GM12892 (cell line): Measurements from ENCODE around the gene INHA.

Source experiments
- POLR2A ChIP-seq: IDR thresholded peaks from 2 replicates; pipeline ENCODE4 v1.6.1; 2011; ENCODE audit warnings: low read depth, low read length, control low read depth
- TAF1 ChIP-seq: IDR thresholded peaks from 2 replicates; pipeline ENCODE4 v1.6.1; 2011; ENCODE audit warnings: low read depth, mild to moderate bottlenecking, control low read depth, low read length, borderline replicate concordance

- TF ChIP-seq POLR2A = no peak
- no peak for TF ChIP-seq TAF1
Observed at GRCh38 chr2:219554350-219554749, 17.8 kb upstream of the INHA start.
